Vagina (tissue), 2 donors: ENCODE data around the gene KIAA1191. TPM values are rescaled to one million over a fixed set of nuclear protein-coding genes. Genes with fewer than 3 reads are reported as not detected.

Experiments
- DNase-seq, 2 donors: peaks; one replicate each; pipeline ENCODE4 v3.0.0-alpha.2; 2017; ENCODE audit errors: extremely low spot score in 2 of 2
- H3K27ac ChIP-seq: fragments of 200-600 bp; sonication (generic); one replicate; pipeline ENCODE4 v1.5.1; 2019
- H3K27me3 ChIP-seq: fragments of 200-600 bp; sonication (generic); one replicate; pipeline ENCODE4 v1.5.1; 2019
- H3K36me3 ChIP-seq, 2 donors: fragments of 200-600 bp; sonication (generic); one replicate each; pipeline ENCODE4 v1.5.1; 2017 to 2019
- H3K4me1 ChIP-seq: fragments of 200-600 bp; sonication (generic); one replicate; pipeline ENCODE4 v1.5.1; 2019
- H3K4me3 ChIP-seq, 2 donors: fragments of 200-600 bp; sonication (generic); 1 replicate in 1 of 2; 2 replicates in 1 of 2; pipeline ENCODE4 v1.5.1; 2016 to 2019
- H3K9me3 ChIP-seq: fragments of 200-600 bp; sonication (generic); one replicate; pipeline ENCODE4 v1.5.1; 2019
- POLR2A ChIP-seq, 2 donors: fragments of 450-650 bp; IDR thresholded peaks; one replicate each; pipeline ENCODE4 v1.6.1; 2017; ENCODE audit warnings: antibody characterized with exemption in 2 of 2, mild to moderate bottlenecking in 2 of 2, moderate library complexity in 2 of 2
- POLR2AphosphoS5 ChIP-seq, 2 donors: sonication (generic); formaldehyde crosslinking; IDR thresholded peaks; one replicate each; pipeline ENCODE4 v1.9.0; 2017; ENCODE audit warnings: antibody characterized with exemption in 2 of 2, mild to moderate bottlenecking in 2 of 2, low read depth in 1 of 2; ENCODE audit not compliant: insufficient read depth in 1 of 2
- intact Hi-C: fragments of 100-400 bp; cut with DNase I; formaldehyde crosslinking; loops from one replicate; pipeline ENCODE4 v1.15.1; 2023
- total RNA-seq: library from RNA; depleted of rRNA; stranded (reverse); fragments of >200 nt; gene quantifications from one replicate; pipeline ENCODE4 v1.2.3, GENCODE V29; 2016
- TF ChIP-seq, protein P1 (sequence below), 3 experiments: fragments of 450-650 bp in 2 of 3; fragments of 200-600 bp in 1 of 3; sonication (generic) in 1 of 3; IDR thresholded peaks; one replicate each; pipeline ENCODE4 v1.5.1; 2017 to 2019; ENCODE audit warnings: antibody characterized with exemption in 3 of 3, mild to moderate bottlenecking in 2 of 3, moderate library complexity in 2 of 3

Gene KIAA1191
- total RNA-seq, 1 donor from 2014 or later = 99.4 TPM

DNA sequence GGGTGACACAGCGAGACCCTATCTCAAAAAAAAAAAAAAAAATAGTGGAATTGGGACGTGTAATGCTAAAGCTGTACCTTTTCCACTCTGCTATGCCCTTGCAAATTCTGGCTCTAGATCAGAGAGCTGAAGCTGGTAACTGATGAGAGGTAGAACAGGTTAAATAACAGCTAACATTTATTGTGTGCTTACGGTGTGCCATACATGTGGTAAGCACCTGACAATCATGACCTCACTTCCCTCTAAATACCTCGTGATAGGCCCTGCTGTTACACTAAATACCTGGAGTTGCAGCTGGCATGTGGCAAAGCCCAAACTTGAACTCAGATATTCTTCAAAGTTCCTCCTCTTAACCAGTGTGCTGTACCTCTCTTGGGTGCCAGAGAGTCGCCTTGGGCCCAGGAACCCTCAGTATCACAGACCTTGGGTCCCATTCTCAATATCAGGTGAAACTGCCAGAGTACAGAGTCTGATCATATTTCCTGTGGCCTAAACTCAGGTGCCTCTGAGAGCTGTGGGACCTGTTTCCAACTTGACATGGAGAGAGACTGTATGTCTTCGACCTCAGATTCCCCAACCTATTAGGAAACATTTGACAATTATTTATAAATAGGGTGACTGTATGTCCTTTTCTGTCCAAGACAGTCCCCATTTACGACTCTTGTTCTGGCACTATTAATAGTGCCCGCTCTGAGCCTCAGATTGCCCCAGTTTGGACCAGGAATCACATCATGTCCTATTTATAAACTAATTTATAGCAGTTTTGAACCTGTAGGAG, 8.6 kb upstream of the KIAA1191 start:
- H3K9me3 ChIP-seq = no peaks in the 10 kb centered on the region
- TF ChIP-seq, protein P1, sequence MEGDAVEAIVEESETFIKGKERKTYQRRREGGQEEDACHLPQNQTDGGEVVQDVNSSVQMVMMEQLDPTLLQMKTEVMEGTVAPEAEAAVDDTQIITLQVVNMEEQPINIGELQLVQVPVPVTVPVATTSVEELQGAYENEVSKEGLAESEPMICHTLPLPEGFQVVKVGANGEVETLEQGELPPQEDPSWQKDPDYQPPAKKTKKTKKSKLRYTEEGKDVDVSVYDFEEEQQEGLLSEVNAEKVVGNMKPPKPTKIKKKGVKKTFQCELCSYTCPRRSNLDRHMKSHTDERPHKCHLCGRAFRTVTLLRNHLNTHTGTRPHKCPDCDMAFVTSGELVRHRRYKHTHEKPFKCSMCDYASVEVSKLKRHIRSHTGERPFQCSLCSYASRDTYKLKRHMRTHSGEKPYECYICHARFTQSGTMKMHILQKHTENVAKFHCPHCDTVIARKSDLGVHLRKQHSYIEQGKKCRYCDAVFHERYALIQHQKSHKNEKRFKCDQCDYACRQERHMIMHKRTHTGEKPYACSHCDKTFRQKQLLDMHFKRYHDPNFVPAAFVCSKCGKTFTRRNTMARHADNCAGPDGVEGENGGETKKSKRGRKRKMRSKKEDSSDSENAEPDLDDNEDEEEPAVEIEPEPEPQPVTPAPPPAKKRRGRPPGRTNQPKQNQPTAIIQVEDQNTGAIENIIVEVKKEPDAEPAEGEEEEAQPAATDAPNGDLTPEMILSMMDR (IDR thresholded peaks at IDR 0.05) = no peak
- TF ChIP-seq POLR2AphosphoS5 (IDR thresholded peaks at IDR 0.05; ENCODE audit: insufficient read depth in 1 of 2, low read depth in 1 of 2) = no peak
- no peak for TF ChIP-seq POLR2A (IDR thresholded peaks at IDR 0.05)
- no peak overlapping the region for H3K4me3 ChIP-seq
- peaks cover 8% of the 10 kb centered on the region for H3K4me1 ChIP-seq
- intact Hi-C loops = no loop called here
- H3K36me3 ChIP-seq = peaks cover 0 to 27% of the 10 kb centered on the region in 2 donors
- no peak overlapping the region for H3K27ac ChIP-seq
- no peak for DNase-seq
- no peaks in the 10 kb centered on the region for H3K27me3 ChIP-seq

DNA sequence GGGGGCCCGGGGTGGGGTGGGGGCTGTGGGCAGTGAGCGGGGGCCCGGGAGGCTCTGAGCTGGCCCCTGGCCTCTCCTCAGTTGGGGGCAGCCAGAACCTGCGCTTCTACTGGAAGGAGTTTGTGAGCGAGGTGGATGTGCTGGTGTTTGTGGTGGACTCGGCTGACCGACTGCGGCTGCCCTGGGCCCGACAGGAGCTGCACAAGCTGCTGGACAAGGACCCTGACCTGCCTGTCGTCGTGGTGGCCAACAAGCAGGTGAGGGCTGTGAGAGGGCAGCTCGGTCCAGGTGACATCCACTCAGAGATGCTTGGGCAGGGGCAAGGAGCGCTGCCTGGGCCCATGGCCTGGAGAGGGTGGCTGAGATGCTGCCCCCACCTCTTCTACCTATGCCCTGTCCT, 7.2 kb upstream of the KIAA1191 start:
- Histone ChIP-seq H3K4me1 (peaks cover 15% of the 10 kb centered on the region), H3K36me3 (peaks cover 0 to 27% of the 10 kb centered on the region in 2 donors), H3K9me3 (no peaks in the 10 kb centered on the region), H3K27me3 (no peaks in the 10 kb centered on the region), H3K27ac (no peak overlapping the region), H3K4me3 (no peak overlapping the region)
- TF ChIP-seq POLR2AphosphoS5 (IDR thresholded peaks at IDR 0.05; ENCODE audit: insufficient read depth in 1 of 2, low read depth in 1 of 2) (no peak), POLR2A (IDR thresholded peaks at IDR 0.05) (no peak)
- TF ChIP-seq, protein P1 (IDR thresholded peaks at IDR 0.05) = no peak
- no peak for DNase-seq
- intact Hi-C loops = no loop called here

DNA sequence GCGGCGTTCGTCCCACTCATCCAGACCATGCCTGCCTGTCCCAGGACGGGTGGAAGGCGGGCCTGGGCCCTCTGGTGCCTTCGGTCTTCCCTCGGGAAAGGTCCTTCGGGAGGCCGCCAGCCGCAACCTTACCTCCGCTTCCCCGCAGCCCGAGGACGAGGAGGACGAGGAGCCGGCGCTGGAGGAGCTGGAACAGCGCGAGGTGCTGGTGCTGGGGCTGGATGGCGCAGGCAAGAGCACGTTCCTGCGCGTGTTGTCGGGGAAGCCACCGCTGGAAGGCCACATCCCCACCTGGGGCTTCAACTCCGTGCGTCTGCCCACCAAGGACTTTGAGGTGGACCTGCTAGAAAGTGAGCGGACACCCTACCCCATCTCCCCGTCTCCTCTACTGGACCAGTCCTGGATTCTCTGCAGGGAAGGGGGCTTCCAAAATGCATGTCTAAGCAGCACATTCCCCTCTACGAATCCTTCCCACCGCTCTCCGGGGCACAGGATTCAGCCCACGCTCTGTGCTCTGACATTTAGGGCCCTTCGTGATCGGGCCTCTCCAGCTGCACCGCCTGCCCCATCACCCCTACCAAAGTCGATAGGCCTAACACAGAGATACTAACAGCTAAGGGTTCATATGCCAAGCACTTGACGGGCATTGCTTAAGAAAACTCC, 4.8 kb upstream of the KIAA1191 start:
- TF ChIP-seq POLR2A (IDR thresholded peaks at IDR 0.05) = no peak
- TF ChIP-seq POLR2AphosphoS5 (IDR thresholded peaks at IDR 0.05; ENCODE audit: insufficient read depth in 1 of 2, low read depth in 1 of 2) = no peak
- TF ChIP-seq, protein P1 (IDR thresholded peaks at IDR 0.05) = no peak
- H3K36me3 ChIP-seq = peaks cover 0 to 25% of the 10 kb centered on the region in 2 donors
- intact Hi-C loops = no loop called here
- DNase-seq = no peak
- H3K9me3 ChIP-seq = no peaks in the 10 kb centered on the region
- H3K4me1 ChIP-seq = peaks cover 21% of the 10 kb centered on the region
- H3K27me3 ChIP-seq = no peaks in the 10 kb centered on the region
- peak overlapping the region; percentile 76 to 84 for H3K4me3 ChIP-seq
- H3K27ac ChIP-seq = peak overlapping the region; percentile 81

DNA sequence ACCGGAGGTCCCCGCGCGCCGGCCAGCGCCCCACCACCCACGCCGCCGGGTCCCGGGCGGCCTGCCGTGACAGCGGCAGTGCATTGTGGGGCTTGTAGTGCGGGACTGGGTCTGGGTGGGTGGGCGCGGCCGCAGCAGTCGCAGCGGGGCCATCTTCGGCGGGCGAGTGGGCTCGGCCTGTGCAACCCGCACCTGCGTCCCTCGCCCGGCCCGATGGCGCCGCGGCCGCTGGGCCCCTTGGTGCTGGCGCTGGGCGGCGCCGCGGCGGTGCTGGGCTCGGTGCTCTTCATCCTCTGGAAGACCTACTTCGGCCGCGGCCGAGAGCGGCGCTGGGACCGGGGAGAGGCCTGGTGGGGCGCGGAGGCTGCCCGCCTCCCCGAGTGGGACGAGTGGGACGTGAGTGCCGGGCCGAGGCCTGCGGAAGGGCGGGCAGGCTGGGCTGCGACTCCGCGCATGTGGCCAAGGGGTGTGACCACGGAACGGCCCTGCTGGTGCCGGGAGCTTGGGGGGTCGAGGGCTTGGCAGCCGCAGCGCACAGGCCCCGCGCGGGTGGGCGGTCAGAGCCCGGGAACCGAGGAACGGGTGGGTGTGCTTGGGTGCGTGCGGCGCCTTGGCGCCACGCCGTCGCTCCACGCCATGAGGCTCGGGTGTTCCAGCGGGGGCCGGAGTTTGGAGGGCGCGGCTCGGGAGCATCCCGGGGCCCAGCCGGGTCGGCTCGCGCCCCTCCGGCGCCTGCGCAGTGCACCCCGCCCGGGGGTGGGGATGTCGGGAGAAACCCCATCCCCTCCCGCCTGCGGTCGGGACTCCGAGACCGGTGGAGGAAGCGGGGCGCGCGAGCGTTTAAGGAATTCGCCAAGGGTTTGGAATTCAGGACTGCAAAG, 4.0 kb upstream of the KIAA1191 start, which contains the start of gene ARL10:
Gene ARL10 (plus strand): TSS at position 137 of the 881 bp plus-strand sequence. CDS start 77 bp downstream, at position 214.
- Histone ChIP-seq H3K27ac (peak within 1 kb of the TSS; percentile 81), H3K9me3 (no peaks in the 10 kb centered on the region), H3K27me3 (no peaks in the 10 kb centered on the region), H3K36me3 (peaks cover 0 to 19% of the 10 kb centered on the region in 2 donors), H3K4me3 (peak within 1 kb of the TSS; percentile 76 to 84), H3K4me1 (peaks cover 24% of the 10 kb centered on the region)
- TF ChIP-seq, protein P1 (IDR thresholded peaks at IDR 0.05) = no peak
- peak in 1 of 2 donors; percentile 33 for TF ChIP-seq POLR2AphosphoS5 (IDR thresholded peaks at IDR 0.05; ENCODE audit: insufficient read depth in 1 of 2, low read depth in 1 of 2)
- peak in 1 of 2 donors; percentile 26 for TF ChIP-seq POLR2A (IDR thresholded peaks at IDR 0.05)
- DNase-seq = no peak
- intact Hi-C loops = no loop called here
